ENCODE measurements around the gene SEMA3D. TPM values are rescaled to one million over a fixed set of nuclear protein-coding genes. Genes with fewer than 3 reads are reported as not detected.

Gene SEMA3D
- total RNA-seq, 4 donors from 2014 or later, result 0.06 to 3.8 (median 0.14) TPM

- H3K4me3 ChIP-seq, result no peak overlapping the region
- WGBS, 2 donors, result 40 to 76% methylated on average over 2 of the region's 2 CpGs
- no peak overlapping the region for H3K27ac ChIP-seq
- H3K36me3 ChIP-seq, result no peaks in the 10 kb centered on the region
- H3K27me3 ChIP-seq, result no peaks in the 10 kb centered on the region
- TF ChIP-seq POLR2A (IDR thresholded peaks at IDR 0.05), result no peak
- TF ChIP-seq, protein P1, sequence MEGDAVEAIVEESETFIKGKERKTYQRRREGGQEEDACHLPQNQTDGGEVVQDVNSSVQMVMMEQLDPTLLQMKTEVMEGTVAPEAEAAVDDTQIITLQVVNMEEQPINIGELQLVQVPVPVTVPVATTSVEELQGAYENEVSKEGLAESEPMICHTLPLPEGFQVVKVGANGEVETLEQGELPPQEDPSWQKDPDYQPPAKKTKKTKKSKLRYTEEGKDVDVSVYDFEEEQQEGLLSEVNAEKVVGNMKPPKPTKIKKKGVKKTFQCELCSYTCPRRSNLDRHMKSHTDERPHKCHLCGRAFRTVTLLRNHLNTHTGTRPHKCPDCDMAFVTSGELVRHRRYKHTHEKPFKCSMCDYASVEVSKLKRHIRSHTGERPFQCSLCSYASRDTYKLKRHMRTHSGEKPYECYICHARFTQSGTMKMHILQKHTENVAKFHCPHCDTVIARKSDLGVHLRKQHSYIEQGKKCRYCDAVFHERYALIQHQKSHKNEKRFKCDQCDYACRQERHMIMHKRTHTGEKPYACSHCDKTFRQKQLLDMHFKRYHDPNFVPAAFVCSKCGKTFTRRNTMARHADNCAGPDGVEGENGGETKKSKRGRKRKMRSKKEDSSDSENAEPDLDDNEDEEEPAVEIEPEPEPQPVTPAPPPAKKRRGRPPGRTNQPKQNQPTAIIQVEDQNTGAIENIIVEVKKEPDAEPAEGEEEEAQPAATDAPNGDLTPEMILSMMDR (IDR thresholded peaks at IDR 0.05), result no peak
- no peaks in the 10 kb centered on the region for H3K9me3 ChIP-seq
- H3K4me1 ChIP-seq, result no peaks in the 10 kb centered on the region
- intact Hi-C loops (cut with DNase I), result no loop called here
- no peak for DNase-seq
Measured at GRCh38 chr7:85126383-85126782, 60.5 kb downstream of the SEMA3D start.

DNA sequence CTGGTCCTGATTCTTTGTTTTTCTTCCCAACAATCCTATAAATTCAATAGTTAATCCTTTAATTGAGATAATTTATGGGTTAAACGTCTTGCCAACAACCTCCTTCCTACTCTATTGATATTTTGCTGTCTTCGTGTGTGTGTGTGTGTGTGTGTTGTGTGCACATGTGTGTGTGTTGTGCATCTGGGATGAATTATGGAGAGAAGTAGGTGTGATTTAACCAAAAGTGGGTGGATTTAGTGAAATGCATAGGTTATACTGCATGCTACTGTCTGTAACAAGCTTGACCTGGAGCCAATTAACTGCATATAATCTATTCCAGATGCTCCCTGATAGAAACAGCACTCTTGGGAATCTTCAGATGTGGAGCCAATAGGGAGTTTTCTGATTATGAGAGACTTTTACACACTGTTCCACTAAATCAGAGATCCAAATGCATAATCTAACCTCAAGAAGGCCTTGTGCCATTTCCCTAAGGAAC, 61.2 kb downstream of the SEMA3D start:
- Histone ChIP-seq H3K4me3 (no peak overlapping the region), H3K36me3 (no peaks in the 10 kb centered on the region), H3K27me3 (no peaks in the 10 kb centered on the region), H3K9me3 (no peaks in the 10 kb centered on the region), H3K4me1 (no peaks in the 10 kb centered on the region), H3K27ac (no peak overlapping the region)
- intact Hi-C loops (cut with DNase I), result no loop called here
- no peak for DNase-seq
- no peak for TF ChIP-seq POLR2A (IDR thresholded peaks at IDR 0.05)
- TF ChIP-seq, protein P1 (IDR thresholded peaks at IDR 0.05), result no peak
- WGBS, 2 donors, result 34 to 72% methylated on average over 2 of the region's 2 CpGs

DNA sequence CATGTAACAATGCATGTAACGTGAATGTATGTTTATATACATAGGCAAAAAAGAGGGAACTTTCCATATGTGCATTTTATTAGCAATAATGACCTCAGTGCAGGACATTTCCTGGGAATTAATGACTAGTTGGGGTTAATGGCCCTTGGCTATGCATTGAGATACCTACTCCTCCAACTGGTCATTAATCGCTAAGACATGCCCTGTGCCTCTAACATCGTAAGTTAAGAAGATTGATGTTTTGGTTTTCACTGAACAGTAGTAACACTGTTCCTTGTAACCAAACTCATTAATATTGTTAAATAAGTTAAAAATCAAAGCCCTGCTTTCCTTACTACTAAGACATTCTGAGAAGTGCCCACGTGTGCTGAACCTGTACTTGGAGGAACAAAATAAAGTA, 61.7 kb downstream of the SEMA3D start:
- H3K27ac ChIP-seq, result no peak overlapping the region
- TF ChIP-seq, protein P1 (IDR thresholded peaks at IDR 0.05), result no peak
- TF ChIP-seq POLR2A (IDR thresholded peaks at IDR 0.05), result no peak
- DNase-seq, result no peak
- H3K9me3 ChIP-seq, result no peaks in the 10 kb centered on the region
- H3K36me3 ChIP-seq, result no peaks in the 10 kb centered on the region
- H3K27me3 ChIP-seq, result no peaks in the 10 kb centered on the region
- no peaks in the 10 kb centered on the region for H3K4me1 ChIP-seq
- 71 to 82% methylated on average over 4 of the region's 4 CpGs for WGBS, 2 donors
- no peak overlapping the region for H3K4me3 ChIP-seq
- intact Hi-C loops (cut with DNase I), result no loop called here

- WGBS, 2 donors, result 87 to 98% methylated on average over 3 of the region's 3 CpGs
- no peaks in the 10 kb centered on the region for H3K4me1 ChIP-seq
- H3K27ac ChIP-seq, result no peak overlapping the region
- intact Hi-C loops (cut with DNase I), result no loop called here
- no peaks in the 10 kb centered on the region for H3K27me3 ChIP-seq
- TF ChIP-seq, protein P1 (IDR thresholded peaks at IDR 0.05), result no peak
- no peak for TF ChIP-seq POLR2A (IDR thresholded peaks at IDR 0.05)
- no peaks in the 10 kb centered on the region for H3K36me3 ChIP-seq
- H3K4me3 ChIP-seq, result no peak overlapping the region
- DNase-seq, result no peak
- H3K9me3 ChIP-seq, result peaks cover 0 to 4% (median 0%) of the 10 kb centered on the region in 3 donors
Measured at GRCh38 chr7:85119934-85120333, 66.9 kb downstream of the SEMA3D start.

DNA sequence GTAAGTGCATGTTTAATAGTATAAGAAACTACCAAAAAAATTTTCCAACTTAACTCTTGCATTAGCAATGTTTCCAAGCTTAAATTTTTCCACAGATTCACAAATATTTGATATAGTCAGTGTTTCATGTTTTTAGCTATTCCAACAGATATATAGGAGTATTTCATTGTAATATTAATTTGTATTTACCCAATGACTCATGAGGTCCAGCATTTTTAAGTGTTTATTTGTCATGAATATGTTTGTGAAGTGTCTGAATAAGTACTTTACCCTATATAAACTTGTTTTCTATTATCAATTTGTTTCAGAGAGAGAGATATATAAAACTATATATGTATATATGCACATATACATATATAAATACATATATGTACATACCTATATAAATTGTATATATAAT, 71.0 kb downstream of the SEMA3D start:
- intact Hi-C loops (cut with DNase I), result no loop called here
- H3K4me1 ChIP-seq, result peaks cover 0 to 8% (median 0%) of the 10 kb centered on the region in 3 donors
- no peaks in the 10 kb centered on the region for H3K36me3 ChIP-seq
- no peak overlapping the region for H3K27ac ChIP-seq
- H3K9me3 ChIP-seq, result peaks cover 0 to 4% (median 0%) of the 10 kb centered on the region in 3 donors
- H3K27me3 ChIP-seq, result no peaks in the 10 kb centered on the region
- no peak for DNase-seq
- TF ChIP-seq, protein P1 (IDR thresholded peaks at IDR 0.05), result no peak
- no peak for TF ChIP-seq POLR2A (IDR thresholded peaks at IDR 0.05)
- H3K4me3 ChIP-seq, result no peak overlapping the region

Data from esophagus squamous epithelium (tissue), 5 donors.